ENCODE data around the gene LRRC32. TPM values are rescaled to one million over a fixed set of nuclear protein-coding genes. Genes with fewer than 3 reads are reported as not detected.
A peak's percentile ranks its signal among the peaks of the same experiment; 100 is the strongest.

The LRRC32 gene
- total RNA-seq, 1 donor from 2014 or later: 25.8 TPM

- ChIA-PET POLR2A (interaction anchor here (0.7 to 1.0 kb wide), 3 partner anchors 9 to 16 kb away, joined by 3 to 6 read pairs (median 3); partner anchors contain the start of gene LRRC32), CTCF (interaction anchor here (1.0 kb wide), 2 partner anchors 9 to 60 kb away, joined by 3 read pairs; no protein-coding TSS in a partner anchor)
- no peaks in the 10 kb centered on the region for H3K9me3 Mint-ChIP-seq
- ATAC-seq (ENCODE audit: low read depth): no peak
- H3K27me3 Mint-ChIP-seq: peaks cover 13% of the 10 kb centered on the region
- peak overlapping the region; percentile 14 for H3K27ac Mint-ChIP-seq
- peak; percentile 12 for DNase-seq
- H3K36me3 Mint-ChIP-seq (ENCODE audit: low read depth): peaks cover 28% of the 10 kb centered on the region
- H3K4me1 Mint-ChIP-seq: peaks cover 24% of the 10 kb centered on the region
- no peak for TF ChIP-seq CTCF (IDR thresholded peaks at IDR 0.05)
- H3K4me3 Mint-ChIP-seq: no peak overlapping the region
- intact Hi-C loops (cut with micrococcal nuclease): no loop called here
These were observed 11.6 kb downstream of the LRRC32 start for GRCh38 chr11:76658651-76659650.

- H3K27ac Mint-ChIP-seq: no peak overlapping the region
- peaks cover 12% of the 10 kb centered on the region for H3K27me3 Mint-ChIP-seq
- H3K9me3 Mint-ChIP-seq: no peaks in the 10 kb centered on the region
- ATAC-seq (ENCODE audit: low read depth) (no peak), DNase-seq (peak; percentile 9)
- ChIA-PET CTCF (interaction anchor here (1.0 kb wide), 2 partner anchors 9 to 59 kb away, joined by 3 read pairs; no protein-coding TSS in a partner anchor), POLR2A (interaction anchor here (0.7 to 1.0 kb wide), 4 partner anchors 10 to 29 kb away, joined by 3 to 6 read pairs (median 3); partner anchors contain the start of gene LRRC32)
- H3K36me3 Mint-ChIP-seq (ENCODE audit: low read depth): peaks cover 22% of the 10 kb centered on the region
- H3K4me3 Mint-ChIP-seq: no peak overlapping the region
- no peak for TF ChIP-seq CTCF (IDR thresholded peaks at IDR 0.05)
- H3K4me1 Mint-ChIP-seq: peaks cover 22% of the 10 kb centered on the region
- intact Hi-C loops (cut with micrococcal nuclease): no loop called here
These were observed 12.3 kb downstream of the LRRC32 start for GRCh38 chr11:76658231-76658630.

- POLR2A ChIA-PET: interaction anchor here (0.8 kb wide), 1 partner anchor 28 kb away, joined by 3 read pairs; no protein-coding TSS in a partner anchor
- peaks cover 12% of the 10 kb centered on the region for H3K27me3 Mint-ChIP-seq
- intact Hi-C loops (cut with micrococcal nuclease): loop anchor here (1.0 kb wide), 1 partner anchor 8 kb away; no protein-coding TSS in a partner anchor
These were observed 13.1 kb downstream of the LRRC32 start for GRCh38 chr11:76657187-76658170.

GRCh38 chr11:76656571-76657081 is 13.9 kb downstream of the LRRC32 start:
- no peak for TF ChIP-seq CTCF (IDR thresholded peaks at IDR 0.05)
- intact Hi-C loops (cut with micrococcal nuclease): loop anchor here (1.0 kb wide), 1 partner anchor 9 kb away; no protein-coding TSS in a partner anchor
- H3K9me3 Mint-ChIP-seq: no peaks in the 10 kb centered on the region
- H3K4me3 Mint-ChIP-seq: no peak overlapping the region
- peaks cover 12% of the 10 kb centered on the region for H3K27me3 Mint-ChIP-seq
- DNase-seq: peak; percentile 12
- H3K4me1 Mint-ChIP-seq: peaks cover 22% of the 10 kb centered on the region
- no peak for ATAC-seq (ENCODE audit: low read depth)
- CTCF ChIA-PET: no interaction called here
- H3K36me3 Mint-ChIP-seq (ENCODE audit: low read depth): peaks cover 17% of the 10 kb centered on the region
- no peak overlapping the region for H3K27ac Mint-ChIP-seq
- POLR2A ChIA-PET: no interaction called here

More at GRCh38 chr11:76657187-76658170, 13.1 kb downstream of the LRRC32 start:
- peak; percentile 18 for ATAC-seq (ENCODE audit: low read depth)
- no peak overlapping the region for H3K27ac Mint-ChIP-seq
- H3K9me3 Mint-ChIP-seq: no peaks in the 10 kb centered on the region
- peaks cover 20% of the 10 kb centered on the region for H3K36me3 Mint-ChIP-seq (ENCODE audit: low read depth)
- peaks cover 22% of the 10 kb centered on the region for H3K4me1 Mint-ChIP-seq
- H3K4me3 Mint-ChIP-seq: no peak overlapping the region
- CTCF ChIA-PET: interaction anchor here (1.0 kb wide), 1 partner anchor 10 kb away, joined by 3 read pairs; no protein-coding TSS in a partner anchor
- no peak for TF ChIP-seq CTCF (IDR thresholded peaks at IDR 0.05)
- peak; percentile 17 for DNase-seq

Measured in activated B cell treated with CpG ODN at 0.5 μM for 24 hours (primary cell).